ENCODE measurements around the gene NRCAM. TPM values are rescaled to one million over a fixed set of nuclear protein-coding genes. Genes with fewer than 3 reads are reported as not detected.
A peak's percentile ranks its signal among the peaks of the same experiment; 100 is the strongest.
"Not testable (repeated sequence)": the region's sequence is repeated elsewhere in the genome, so short reads cannot be mapped to it uniquely, and the experiment has no call there.

NRCAM gene
- polyA plus RNA-seq, 1 donor = 27.3 TPM

DNA sequence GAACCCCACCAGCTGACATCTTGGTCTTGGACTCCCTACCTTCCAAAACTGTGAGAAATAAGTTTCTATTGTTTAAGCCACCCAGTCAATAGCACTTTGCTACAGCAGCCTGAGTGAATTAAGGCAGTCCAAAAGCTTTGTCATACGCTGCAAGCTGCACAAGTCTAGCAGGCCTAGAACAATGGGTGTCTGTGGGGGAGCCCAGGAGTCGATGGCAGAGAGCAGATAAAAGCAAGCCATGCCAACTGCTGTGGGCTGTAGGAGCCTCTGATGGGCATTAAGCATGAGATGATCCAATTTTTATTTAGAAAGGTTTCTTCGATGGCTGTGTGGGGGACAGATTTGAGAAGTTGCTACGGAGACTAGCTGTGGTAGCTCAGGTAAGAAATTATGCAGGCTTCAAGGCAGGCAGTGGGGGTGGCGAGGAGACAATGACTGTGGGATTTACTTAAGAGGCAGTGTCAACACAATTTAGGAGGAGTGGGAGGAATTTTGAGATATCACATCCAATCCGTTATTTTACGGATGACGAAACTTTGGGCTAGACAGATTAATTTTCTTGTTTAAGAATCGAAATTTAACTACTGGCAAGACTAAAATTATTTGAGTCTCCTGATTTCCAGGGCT is 110.4 kb downstream of the NRCAM start:
- DNase-seq = no peak

DNA sequence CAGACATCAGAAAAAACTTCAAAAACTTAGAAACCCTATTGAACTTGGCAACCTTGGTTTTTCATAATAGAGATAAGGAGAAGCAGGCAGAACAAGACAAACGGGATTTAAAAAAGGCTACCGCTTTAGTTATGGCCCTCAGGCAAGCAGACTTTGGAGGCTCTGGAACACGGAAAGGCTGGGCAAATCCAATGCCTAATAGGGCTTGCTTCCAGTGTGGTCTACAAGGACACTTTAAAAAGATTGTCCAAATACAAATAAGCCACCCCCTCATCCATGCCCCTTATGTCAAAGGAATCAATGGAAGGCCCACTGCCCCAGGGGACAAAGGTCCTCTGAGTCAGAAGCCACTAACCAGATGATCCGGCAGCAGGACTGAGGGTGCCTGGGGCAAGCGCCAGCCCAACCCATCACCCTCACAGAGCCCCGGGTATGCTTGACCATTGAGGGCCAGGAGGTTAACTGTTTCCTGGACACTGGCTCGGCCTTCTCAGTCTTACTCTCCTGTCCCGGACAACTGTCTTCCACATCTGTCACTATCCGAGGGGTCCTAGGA is 115.3 kb downstream of the NRCAM start:
- DNase-seq = no peak

DNA sequence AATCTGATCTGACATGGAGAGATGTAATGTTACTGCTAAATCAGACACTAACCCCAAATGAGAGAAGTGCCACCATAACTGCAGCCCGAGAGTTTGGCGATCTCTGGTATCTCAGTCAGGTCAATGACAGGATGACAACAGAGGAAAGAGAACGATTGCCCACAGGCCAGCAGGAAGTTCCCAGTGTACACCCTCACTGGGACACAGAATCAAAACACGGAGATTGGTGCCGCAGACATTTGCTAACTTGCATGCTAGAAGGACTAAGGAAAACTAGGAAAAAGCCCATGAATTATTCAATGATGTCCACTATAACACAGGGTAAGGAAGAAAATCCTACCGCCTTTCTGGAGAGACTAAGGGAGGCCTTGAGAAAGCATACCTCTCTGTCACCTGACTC is 115.8 kb downstream of the NRCAM start:
- DNase-seq = not testable (repeated sequence)

DNA sequence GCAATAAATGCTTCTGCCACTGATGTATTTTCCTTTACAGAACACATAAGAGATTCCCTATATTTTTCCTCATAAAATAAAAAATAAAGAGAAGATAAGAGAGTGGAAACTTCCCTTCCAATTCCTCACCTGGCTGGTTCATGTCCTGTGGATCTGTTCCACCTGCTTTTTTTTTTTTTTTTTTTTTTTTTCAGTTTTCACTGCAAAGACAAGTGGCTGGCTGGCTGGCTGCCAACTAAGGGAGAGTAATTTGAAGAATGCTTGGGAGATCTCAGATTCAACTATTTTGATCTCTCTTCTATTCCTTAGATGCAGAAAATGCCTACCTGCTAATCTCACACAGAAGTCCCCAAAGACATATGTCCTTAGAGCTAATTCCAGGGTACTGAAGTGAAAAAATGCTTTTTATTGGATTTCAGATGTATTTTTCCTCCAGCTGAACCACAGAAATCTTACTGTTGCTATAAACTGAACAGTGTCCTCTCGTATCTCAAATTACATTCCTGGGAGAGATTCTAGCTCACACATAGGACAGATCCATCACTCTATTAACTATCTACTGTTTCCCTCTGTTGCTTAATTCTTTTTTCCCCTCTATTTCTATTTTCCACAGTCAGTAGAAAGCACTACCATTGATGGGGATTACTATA is 120.8 kb downstream of the NRCAM start:
- peak; percentile 59 for DNase-seq

DNA sequence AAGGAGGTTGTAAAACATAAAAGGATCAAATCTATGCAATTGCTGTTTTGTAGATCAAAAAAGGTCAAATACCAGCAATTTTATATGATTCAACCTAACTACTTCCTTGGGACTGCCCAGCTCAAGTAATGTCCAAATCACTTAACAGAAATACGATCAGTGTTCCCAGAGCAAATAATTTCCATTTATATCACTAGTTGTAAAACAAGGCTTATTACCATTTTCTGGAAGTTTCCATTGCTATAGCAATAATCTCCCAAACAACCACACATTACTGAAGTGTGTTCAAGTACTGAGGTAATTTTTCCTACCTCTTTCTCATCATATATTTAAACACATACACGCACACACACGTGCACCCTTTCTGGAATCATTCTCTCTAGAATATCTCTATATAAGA is 123.3 kb downstream of the NRCAM start:
- no peak for DNase-seq

DNA sequence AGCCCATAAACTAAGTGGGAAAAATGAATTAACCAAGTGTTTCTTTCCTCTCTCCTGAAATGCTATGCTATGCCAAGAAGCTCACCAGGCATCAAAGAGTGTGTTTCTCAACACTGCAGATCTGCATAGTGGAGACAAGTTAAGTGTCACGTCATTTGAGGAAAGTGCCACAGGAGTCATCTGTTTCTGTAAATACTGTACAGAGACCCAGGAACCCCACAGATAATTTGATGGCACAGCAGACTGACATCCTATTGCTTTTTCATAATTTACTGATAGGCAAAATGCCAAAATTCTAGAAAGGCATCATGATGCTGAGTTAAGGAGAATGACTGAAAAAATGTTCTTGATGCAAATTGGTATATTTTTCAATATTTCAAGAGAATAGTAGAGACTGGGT is 124.3 kb downstream of the NRCAM start:
- DNase-seq = no peak

DNA sequence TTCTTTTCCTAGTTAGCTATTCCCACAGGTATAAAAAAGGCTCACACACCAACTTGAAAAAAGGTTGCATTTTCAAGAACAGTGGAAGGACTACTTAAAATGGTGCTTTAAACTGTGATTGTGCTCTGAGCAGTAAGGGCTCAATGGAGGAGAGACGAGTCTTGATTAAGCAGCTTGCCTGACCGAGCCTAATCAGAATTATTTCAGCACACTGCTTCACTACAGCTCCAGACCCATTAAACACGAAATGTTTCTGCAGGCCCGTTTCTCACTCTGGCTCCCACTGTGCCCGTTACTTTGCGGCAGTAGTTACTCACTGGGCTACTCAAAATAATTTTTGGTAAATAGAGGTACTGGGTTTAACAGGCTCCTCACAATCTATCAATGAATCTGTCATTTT is 126.0 kb downstream of the NRCAM start:
- no peak for DNase-seq

DNA sequence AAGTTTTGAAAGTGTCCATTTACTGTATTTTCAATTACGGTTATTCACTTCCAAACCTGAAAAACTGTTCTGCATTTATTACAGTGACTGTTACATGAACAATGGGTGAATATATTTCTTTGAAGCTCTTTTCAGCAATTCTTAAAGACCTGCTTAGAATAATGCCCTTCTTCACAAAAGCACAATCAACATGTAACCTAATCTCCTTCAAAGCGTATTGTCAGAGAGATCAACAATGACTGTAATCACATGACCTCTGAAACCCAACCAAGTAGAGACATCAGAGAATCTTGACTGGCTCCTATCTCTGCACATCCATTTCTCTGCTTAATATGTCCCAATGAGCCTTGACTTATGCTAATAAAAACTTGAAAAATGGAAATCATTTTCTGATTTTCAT is 126.7 kb downstream of the NRCAM start:
- no peak for DNase-seq

DNA sequence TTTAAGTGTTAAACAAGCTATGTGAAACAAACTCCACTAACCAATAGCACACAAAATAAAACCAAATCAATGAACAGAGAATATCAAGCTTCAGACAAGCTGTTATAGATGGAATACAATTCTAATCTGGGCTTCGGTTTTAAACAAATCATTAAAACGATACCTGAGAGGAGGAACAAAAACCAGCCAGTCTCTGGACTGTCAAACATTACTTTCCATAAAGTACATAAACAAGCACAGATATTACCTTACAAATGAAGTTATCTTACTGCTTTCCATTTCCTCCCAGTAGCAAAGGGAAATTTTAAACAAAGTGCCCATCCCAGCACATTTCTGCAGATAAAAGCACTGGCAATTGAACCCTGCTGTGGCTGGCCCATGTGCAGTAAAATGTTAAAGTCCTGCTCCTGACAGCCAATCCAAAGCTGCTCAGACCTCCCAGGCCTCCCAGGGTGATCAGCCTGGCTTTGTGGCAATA is 128.0 kb downstream of the NRCAM start:
- no peak for DNase-seq

DNA sequence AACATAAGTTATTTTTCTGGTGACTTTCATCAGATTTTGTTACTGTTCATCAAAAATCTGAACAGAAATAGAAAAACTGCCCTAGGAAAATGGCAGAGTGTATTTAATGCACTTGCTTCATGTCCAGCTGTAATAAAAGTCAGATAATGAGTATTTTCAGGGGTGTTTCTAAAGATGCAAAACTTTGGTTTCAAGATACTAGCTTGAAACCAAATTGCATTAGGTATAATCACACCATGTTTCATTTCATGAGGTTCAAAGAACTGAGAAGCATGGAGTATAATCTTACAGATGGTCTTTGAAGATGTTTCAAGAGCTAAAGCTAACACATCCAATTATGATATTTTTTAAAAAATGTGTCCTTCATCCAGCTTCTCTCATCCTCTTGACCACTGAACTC is 128.9 kb downstream of the NRCAM start:
- no peak for DNase-seq

DNA sequence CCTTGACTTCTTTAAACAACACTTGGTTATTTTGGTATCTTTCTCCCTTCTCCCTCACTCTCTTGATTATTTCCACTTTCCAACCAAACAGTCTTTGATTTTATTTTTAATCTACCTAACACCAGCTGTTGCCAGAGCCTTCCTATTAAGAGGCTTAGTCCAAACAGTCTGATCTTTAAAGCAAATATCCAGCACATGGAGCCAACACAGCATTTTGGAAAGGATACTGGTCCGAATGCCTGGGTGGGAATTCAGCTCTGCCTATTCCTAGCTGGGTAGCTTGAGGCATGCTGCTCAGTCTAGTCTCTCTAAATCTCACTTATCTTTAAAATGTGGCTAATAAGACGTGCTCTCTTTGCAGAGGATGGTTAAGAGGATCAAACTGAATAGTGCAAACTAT is 129.3 kb downstream of the NRCAM start:
- no peak for DNase-seq

DNA sequence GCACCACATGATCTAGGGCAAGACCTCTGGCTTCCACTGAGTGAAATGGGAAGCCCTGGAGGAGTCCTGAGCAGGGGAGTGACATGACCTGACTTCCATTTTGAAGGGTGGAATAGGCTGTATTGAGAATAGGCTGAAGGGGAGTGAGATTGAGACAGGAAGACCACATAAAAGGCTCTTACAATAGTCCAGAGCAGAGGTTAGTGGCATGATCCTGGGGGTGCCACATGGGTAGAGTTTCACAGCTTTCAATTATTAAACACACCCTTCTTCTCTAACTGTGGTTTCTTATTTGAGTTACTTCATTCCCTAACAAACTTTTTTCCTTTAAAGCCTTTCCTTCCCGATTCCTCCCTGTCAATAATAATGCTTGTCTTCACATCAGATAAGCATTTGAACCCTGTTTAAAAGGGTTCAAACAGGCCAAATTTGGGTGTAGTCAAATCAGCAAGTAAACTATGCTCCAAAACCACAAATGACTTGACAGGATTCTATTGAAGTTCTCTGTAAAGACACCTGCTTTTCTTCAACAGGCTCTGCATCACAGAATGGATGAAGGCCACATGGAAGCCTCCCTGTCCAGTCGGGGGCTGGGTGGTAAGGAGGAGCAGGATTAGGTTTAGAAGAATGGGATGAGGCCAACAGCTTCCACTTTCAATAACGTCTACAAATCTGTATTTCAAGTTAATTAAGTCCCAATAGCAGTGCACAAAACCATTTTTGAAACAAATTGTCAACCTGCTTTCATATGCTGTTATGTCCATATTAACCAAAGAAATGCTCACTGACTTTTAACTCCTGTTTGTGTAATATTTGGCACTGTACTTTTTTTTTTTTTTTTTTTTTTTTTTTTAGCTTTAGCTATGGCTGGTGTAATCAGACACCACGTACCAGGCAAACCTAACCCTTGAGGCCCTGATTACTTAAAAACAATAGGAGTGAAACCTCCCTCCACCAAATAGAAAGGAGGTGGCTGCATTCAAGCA is 131.9 kb downstream of the NRCAM start:
- no peak for DNase-seq

DNA sequence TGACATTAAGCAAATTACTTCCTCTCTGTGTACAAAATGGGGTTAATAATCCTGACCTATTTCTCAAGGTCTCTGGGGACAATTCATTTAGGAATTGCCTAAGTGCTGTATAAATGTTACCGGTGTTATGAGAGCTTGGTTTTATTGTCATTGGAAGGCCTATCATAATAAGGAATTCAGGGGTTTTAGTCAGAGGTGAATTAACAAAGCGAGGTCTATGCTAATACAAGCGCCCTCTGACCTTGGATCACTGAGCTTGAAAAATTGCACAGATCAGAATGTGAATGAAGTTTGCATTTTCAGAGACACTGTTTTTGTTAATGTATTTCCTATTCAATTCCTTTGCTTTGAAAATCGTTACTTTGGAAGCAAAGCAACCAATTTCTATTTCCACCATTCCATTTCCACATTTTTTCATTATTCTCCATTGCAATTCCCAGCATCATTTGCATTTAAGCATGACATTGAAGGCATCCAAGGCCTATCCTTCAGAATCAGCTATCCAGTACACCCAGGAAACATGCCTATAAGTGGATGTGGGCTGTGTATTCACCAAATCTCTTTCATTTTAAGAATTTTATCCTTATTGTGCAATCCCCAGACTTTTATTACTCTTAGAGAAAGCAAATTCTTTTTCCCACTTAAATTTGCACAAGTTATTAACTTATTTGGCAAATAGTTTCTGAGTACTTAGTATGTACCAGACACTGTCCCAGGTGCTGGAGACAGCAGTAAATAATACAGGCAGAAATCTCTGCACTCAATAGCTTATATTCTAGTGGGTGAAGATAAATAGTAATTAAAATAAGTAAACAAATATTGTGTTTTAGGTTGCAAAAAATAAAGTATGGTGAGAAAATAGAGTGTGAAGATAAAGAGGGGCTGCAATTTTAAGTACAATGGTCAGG is 133.1 kb downstream of the NRCAM start:
- no peak for DNase-seq

DNA sequence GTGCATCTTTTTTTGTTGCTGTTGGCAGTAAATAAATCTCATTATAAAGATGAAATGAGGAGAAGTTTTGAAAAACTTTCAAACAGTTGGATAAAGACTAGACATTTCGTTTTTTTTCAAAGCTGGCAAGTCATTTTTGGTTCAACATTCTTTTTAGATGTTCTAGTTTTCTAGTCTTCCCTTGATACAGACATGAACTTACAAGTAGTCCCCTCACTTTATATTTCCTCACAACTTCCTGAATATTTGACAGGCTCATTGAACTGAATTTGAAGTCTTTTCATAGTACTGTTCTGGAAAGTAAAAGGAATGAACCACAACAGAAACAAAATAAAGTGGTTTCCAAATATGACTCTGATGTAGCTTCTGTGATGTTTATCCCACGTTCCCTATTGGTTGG is 134.2 kb downstream of the NRCAM start:
- no peak for DNase-seq

DNA sequence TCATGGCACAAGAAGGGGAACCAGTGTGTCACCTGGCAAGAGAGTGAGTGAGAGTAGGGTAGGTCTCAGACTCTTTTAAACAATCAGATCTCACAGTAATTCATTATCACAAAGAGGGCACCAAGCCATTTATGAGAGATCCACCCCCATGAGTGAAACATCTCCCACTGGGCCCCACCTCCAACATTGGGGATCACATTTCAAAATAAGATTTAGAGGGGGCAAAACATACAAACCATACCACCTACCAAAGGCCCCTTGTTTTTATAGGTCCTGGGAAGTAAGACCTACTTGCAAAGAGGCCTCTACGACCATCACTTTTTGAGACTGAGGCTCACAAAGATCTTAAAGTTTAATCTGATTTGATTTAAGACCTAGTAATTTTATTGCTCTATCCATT is 134.9 kb downstream of the NRCAM start:
- no peak for DNase-seq

DNA sequence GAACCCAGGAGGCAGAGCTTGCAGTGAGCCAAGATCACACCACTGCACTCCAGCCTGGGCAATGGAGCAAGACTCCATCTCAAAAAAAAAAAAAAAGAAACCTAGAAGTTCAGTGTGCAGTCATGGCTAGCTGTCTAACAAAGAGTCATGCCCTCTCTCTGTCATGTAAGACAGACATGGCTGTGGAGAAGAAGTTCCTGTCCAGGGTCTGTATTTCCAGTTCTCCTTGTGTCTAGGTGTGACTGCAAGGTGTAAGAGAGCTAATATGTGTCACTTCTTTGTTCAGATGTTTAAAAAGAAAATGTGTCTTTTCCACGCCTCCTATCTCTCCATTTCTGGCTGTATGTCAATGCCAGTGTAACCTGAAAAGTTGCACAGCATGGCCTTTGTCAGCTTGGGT is 139.5 kb downstream of the NRCAM start:
- DNase-seq = no peak

DNA sequence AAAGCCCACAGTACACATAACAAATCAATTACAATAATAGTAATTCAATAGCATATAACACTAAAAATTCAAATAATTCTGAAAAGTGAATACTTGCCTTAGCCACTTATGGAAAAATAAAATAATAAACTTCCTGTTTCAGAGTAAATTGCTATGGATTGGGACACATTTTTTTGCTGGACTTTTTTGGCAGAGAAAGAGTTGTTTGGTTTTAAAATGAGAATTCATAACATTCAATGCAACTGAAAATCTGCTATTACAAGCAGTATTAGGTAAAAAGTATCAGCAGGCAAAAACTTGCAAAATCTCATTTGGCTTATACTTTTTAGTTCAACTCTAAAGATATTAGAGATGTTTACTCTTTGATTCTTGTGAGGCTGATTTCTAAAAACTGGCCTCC is 141.7 kb downstream of the NRCAM start:
- no peak for DNase-seq

DNA sequence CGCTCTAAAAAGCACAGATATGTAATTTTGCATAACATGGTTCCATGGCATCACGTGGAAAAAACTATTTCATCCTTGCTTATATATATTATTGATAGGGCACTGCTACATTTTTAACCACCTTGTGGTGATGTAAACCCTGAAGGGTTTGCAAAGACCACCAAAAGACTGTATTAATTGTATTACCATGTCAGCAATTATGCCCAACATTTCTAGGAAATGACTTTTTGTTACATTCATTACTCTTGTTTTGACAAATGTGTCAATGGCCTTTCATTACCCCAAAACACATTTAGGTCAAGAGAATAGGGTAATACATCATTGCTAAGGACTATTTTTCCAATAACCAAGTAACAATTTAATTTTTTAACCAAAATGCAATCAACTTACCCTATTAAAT is 142.2 kb downstream of the NRCAM start:
- DNase-seq = no peak

DNA sequence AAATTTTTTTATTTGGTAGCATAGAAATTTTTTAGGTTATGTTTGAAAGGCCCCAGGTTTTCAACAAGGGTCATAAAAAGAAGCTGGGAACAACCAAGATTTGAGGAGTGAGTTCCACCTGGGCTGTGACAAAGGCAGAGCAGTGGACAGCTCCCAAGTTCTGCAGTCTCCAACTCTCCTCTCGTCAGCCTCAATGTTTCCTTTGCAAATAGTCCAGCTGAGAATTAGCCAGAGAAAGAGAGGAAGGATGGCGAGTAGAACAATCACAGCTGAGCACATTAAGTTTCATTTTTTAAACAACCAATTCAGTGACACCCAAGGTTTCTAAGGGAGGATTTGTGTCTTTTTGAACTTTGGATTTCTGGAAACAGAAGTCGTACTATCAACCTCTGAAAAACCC is 143.2 kb downstream of the NRCAM start:
- no peak for DNase-seq

DNA sequence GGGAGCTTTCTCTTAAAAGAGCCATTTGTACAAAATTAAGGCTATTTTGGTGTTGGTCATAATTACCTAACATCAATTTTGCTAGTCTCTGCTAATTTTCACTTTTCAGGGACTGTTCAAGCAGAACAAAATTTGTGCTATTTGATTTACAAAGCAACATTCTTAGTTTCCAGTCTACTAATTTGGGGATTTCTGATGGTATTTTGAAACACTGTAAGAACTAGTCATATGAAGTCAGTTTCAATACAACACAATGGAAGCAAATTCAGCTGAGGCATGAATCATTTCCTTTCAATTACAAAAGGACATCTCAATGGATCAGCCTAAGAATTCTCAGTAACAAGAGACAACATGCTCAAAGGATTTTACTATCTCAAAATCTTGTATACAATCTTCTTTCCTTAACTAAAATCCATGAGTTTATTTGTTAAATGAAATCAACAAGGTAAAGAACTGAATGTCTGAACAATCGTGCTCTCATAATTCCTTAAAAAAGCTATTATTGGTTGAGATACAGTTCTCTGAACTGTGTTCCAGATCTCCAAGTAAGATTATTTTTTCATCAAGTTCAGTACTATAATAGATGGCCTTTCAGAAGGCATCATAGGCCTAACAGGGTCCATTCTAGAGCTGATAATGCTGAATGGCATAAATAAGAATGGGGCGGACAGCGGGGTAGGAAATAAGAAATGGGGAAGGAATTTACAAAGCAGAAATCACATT is 144.6 kb downstream of the NRCAM start:
- no peak for DNase-seq

DNA sequence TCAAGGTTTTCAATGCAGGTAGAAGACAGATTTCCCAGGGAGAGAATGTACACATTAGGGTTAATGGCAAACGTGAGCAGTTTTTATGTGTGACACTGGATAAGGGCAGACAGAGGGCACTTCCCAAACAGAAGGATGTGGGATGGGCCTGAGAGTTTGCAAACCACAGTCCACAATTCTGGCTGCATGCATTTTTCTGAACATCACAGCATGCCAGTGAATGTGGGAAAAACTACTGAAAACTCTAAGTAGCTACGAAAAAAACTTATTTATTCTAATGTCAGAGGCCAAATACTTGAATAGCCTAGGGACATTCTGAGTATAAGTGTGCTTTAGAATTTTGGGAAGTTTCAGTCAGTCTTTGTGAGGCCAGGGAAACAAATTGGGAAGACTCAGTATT is 145.9 kb downstream of the NRCAM start:
- DNase-seq = no peak

All from left kidney (tissue), 2 donors.